ENCODE measurements around the gene DMRTC2. TPM values are rescaled to one million over a fixed set of nuclear protein-coding genes. Genes with fewer than 3 reads are reported as not detected.

DMRTC2 gene
- polyA plus RNA-seq, 6 donors from 2014 or later, result not detected

DNA sequence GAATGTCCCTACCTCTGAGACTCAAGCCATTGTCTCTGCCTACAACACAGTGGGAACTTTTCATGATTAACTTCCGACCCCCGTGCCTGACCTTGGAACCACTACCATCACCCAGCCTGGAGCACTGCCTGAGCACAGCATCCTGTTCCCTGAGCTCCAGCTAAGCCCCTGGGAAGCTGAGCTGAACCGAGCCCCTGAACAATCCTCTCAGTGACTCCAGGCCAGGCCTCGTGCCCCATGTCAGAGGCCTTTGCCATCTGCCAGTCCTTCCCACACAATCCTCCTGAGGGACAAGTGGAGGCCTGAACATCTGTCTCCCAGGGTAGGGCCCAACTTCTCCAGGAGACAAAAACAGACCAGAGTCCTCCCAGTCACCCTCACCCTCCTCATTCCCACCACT lies 30.9 kb upstream of the DMRTC2 start:
- ATAC-seq (ENCODE audit: low read depth in 2 of 2), result no peak
- Mint-ChIP-seq H3K4me3 (peak overlapping the region in 1 of 8 donors; percentile 9), H3K36me3 (no peaks in the 10 kb centered on the region), H3K27me3 (no peaks in the 10 kb centered on the region), H3K4me1 (peaks cover 18 to 27% (median 24%) of the 10 kb centered on the region in 3 donors), H3K9me3 (no peaks in the 10 kb centered on the region), H3K27ac (no peak overlapping the region)
- no peak for DNase-seq

DNA sequence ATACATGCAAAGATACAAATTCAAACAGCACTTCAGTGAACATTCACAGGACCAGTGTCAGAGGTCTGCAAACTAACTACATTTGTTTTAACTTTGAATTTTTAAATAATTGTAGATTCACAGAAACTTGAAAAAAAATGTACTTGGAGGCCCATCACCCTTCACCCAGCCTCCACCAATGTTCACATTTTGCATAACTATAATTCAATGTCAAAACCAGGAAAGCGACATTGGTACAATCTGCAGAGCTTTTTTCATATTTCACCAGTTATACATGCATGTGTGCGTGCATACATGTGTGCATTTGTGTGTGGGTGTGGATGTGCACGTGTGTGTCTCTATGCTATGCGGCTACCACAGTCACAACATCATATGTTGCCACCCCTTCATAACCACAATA lies 29.5 kb upstream of the DMRTC2 start:
- H3K36me3 Mint-ChIP-seq, result no peaks in the 10 kb centered on the region
- no peak overlapping the region for H3K27ac Mint-ChIP-seq
- peaks cover 12 to 20% (median 19%) of the 10 kb centered on the region in 3 donors for H3K4me1 Mint-ChIP-seq

DNA sequence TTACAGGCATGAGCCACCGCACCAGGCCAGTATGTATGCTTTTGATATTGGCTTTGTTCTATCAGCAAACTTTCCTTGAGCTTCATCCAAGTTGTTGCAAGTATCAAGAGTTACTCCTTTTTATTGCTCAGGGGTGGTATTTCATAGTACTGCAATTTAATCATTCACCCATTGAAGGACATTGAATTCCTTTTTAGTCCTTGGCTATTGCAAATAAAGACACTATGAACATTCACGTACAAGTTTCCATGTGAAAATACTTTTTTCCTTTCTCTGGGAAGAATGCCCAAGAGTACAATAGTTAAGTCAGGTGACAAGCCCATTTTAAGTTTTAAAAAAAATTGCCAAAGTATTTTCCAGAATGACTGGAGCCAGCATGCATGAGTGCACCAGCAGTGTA lies 28.1 kb upstream of the DMRTC2 start:
- H3K36me3 Mint-ChIP-seq, result no peaks in the 10 kb centered on the region

More for the DNA sequence above, 29.5 kb upstream of the DMRTC2 start:
- Mint-ChIP-seq H3K27me3 (no peaks in the 10 kb centered on the region), H3K4me3 (no peak overlapping the region), H3K9me3 (no peaks in the 10 kb centered on the region)
- ATAC-seq (ENCODE audit: low read depth in 2 of 2) (no peak), DNase-seq (no peak)

DNA sequence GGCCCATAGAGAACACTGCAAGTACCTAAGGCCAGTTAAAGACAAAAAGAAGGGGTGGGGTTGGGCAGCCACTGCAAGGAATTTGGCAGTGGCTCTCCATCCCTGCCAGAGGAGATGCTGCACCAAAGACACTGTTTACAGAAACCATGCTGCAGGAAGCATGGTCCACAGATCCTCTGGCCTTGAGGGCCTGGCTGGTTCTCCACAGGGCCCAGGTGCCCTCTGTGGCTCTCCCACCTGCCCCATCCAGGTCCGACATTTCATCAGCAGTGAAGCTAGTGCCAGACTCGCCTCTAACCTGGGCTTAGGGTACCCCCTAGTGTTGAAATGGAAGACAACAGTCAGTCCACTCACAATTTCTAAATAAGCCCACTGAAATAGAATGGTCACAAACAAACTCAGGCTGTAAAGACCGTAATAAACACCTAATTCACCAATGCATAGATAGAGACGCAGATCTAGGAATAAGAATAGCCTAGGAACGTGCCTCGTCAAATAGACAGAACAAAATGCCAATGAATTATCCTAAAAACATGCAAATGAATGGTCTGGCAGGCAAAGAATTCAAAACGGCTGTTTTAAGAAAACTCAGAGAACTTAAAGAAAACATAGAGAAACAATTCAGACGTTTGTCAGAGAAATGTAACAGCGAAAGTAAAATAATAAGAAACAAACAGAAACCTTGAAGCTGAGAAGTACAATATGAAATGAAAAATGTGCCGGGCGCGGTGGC lies 23.7 kb upstream of the DMRTC2 start:
- Mint-ChIP-seq H3K4me3 (no peak overlapping the region), H3K27ac (peak overlapping the region in 1 of 6 donors; percentile 42), H3K9me3 (no peaks in the 10 kb centered on the region), H3K4me1 (peaks cover 0 to 4% (median 4%) of the 10 kb centered on the region in 3 donors), H3K36me3 (no peaks in the 10 kb centered on the region), H3K27me3 (peaks cover 5 to 30% (median 19%) of the 10 kb centered on the region in 3 donors)
- ATAC-seq (ENCODE audit: low read depth in 2 of 2) (peak; percentile 81 to 90), DNase-seq (peak; percentile 64)

More for the DNA sequence above, 28.1 kb upstream of the DMRTC2 start:
- no peak overlapping the region for H3K4me3 Mint-ChIP-seq
- ATAC-seq (ENCODE audit: low read depth in 2 of 2), result no peak
- DNase-seq, result no peak
- no peaks in the 10 kb centered on the region for H3K9me3 Mint-ChIP-seq
- H3K27ac Mint-ChIP-seq, result no peak overlapping the region
- H3K4me1 Mint-ChIP-seq, result peaks cover 4 to 12% (median 5%) of the 10 kb centered on the region in 3 donors
- peaks cover 0 to 6% (median 5%) of the 10 kb centered on the region in 3 donors for H3K27me3 Mint-ChIP-seq

DNA sequence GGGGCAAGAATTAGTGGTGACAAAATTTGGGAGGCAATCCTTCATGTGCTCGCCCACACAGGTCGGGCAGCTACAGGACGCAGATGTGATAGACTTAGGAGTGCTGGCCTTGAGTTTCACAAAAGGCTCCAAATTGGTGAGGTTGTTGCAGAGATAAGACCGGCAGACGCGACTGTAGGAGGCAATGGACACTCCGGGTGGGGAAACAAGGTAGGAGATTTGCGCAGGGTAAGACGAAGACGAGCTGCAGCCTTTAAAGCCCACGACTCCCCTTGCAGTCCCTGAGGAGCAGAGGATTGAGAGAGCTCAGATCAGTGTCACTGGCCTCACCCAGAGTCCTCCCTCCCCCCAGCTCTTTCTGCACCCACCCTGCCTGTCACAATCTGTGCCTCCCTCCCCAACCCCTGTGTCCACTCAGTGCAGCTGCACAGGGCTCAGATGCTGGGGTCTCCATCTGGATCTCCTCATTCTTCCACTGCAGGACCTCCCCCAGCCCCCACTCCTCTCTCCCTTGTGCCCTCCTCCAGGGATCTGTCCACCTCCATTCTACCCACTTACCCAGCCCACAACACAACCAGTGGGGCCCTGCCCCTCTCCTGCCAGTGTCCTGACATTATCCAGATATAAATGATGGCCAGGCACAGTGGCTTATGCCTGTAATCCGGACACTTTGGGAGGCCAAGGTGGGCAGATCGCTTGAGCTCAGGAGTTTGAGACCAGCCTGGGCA lies 6.7 kb upstream of the DMRTC2 start:
- Mint-ChIP-seq H3K9me3 (no peaks in the 10 kb centered on the region), H3K4me1 (peaks cover 0 to 6% (median 0%) of the 10 kb centered on the region in 3 donors), H3K36me3 (no peaks in the 10 kb centered on the region), H3K27me3 (peaks cover 20 to 36% (median 34%) of the 10 kb centered on the region in 3 donors), H3K27ac (peak overlapping the region in 1 of 6 donors; percentile 82), H3K4me3 (no peak overlapping the region)
- DNase-seq (no peak), ATAC-seq (ENCODE audit: low read depth in 2 of 2) (no peak)

DNA sequence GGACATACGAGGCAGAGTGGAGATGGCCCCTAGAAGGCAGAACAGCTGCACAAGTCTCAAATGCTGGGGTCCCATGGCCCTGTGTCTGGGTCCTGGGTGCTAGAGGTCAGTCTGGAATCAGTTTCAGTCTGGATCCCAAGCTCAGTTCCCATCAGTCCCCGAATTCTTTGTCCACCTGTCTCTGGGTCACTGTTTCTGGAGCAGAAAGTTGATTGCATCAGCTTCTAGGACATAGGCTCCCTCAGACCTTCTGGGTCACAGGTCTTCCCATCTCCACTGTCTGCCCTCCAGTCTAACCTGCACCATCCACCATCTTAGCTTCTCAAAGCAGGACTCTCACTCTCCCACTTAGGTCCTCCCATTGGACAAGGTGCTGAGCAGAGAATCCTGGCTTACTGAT lies 5.6 kb upstream of the DMRTC2 start:
- DNase-seq (no peak), ATAC-seq (ENCODE audit: low read depth in 2 of 2) (no peak)
- Mint-ChIP-seq H3K4me3 (no peak overlapping the region), H3K9me3 (peaks cover 0 to 7% (median 2%) of the 10 kb centered on the region in 7 donors), H3K36me3 (peaks cover 0 to 8% of the 10 kb centered on the region in 2 donors), H3K27ac (no peak overlapping the region), H3K27me3 (peaks cover 20 to 45% (median 44%) of the 10 kb centered on the region in 3 donors), H3K4me1 (peaks cover 0 to 6% (median 0%) of the 10 kb centered on the region in 3 donors)

DNA sequence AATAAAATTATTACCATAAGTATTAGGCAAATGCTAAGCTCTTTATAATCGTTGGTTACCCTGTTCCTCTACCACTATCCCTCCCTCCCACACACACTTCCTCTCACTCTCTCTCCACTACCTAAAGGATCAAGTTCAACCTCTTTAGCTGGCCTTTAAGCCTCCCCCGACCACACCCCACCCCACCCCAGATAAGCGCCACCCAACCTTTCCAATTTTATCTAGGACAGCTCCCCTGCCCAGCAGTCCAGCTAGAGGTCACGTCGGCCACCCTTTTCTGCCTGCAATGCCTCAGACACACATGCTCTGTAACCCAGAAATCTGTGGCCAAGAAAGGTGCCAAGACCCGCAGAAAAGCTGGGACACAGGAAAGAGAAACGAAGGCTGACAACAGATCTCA lies 1.5 kb upstream of the DMRTC2 start:
- Mint-ChIP-seq H3K36me3 (peaks cover 0 to 12% of the 10 kb centered on the region in 2 donors), H3K27ac (no peak overlapping the region), H3K9me3 (peaks cover 0 to 9% (median 2%) of the 10 kb centered on the region in 7 donors), H3K4me3 (peak overlapping the region in 1 of 8 donors; percentile 44), H3K4me1 (no peaks in the 10 kb centered on the region), H3K27me3 (peaks cover 4 to 29% (median 22%) of the 10 kb centered on the region in 3 donors)
- DNase-seq (no peak), ATAC-seq (ENCODE audit: low read depth in 2 of 2) (no peak)

DNA sequence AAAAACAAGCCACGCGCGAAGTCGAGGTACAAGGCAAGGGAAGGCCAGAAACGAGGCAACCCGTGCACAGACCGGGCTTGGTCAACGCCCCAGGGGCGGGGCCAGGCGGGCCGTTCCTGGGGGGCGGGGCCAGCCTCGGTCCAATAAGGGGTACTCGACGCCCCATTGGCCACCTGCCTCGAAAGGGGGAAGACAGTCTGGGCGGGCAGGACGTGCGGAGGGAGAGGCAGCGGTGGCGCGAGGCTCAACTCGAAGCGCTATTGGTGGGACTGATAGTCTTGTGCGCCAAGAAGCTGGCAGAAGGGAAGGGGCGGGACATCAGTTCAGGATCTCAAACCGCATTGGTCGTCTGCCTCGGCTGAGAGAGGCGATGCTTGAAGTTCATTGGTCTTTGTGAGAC lies 241 bp upstream of the DMRTC2 start, which contains the start of gene LYPD4:
Gene LYPD4 (minus strand): TSS at position 83 of the 400 bp plus-strand sequence. CDS start 5,398 bp downstream, outside the sequence.
- Mint-ChIP-seq H3K9me3 (peaks cover 0 to 9% (median 2%) of the 10 kb centered on the region in 7 donors), H3K4me3 (peak within 1 kb of the TSS in 1 of 8 donors; percentile 44), H3K27me3 (peaks cover 4 to 20% (median 20%) of the 10 kb centered on the region in 3 donors), H3K4me1 (no peaks in the 10 kb centered on the region), H3K27ac (peak within 1 kb of the TSS in 1 of 6 donors; percentile 70), H3K36me3 (peaks cover 0 to 12% of the 10 kb centered on the region in 2 donors)
- no peak for ATAC-seq (ENCODE audit: low read depth in 2 of 2)
- DNase-seq, result no peak

DNA sequence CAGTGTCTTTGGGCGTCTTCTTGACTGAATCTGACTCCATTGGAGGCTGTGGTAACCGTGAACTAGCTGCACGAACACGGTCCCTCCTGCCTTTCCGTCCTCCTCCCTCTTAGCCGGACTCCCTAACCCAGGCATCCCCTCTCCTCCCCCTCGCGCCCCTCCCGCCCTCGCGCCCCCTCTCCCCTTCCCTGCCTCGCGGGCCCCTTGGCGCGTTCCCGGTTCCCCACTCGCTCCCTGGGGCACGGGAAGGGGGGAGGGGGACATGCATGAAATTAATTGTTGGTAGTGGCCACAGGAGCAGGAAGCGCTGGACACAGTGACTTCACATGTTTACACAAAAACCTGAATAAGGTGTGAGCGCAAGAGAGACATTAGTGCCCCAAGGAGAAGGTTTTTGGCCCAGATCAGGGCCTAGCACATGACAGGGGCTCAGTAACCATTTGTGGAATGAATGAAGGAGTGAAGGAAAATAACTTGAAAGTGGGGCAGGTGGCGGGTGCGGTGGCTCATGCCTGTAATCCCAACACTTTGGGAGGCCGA lies 279 bp downstream of the DMRTC2 start:
- Mint-ChIP-seq H3K4me3 (no peak overlapping the region), H3K9me3 (peaks cover 0 to 9% (median 2%) of the 10 kb centered on the region in 7 donors), H3K36me3 (peaks cover 0 to 12% of the 10 kb centered on the region in 2 donors), H3K27me3 (peaks cover 4 to 20% (median 20%) of the 10 kb centered on the region in 3 donors), H3K4me1 (no peaks in the 10 kb centered on the region), H3K27ac (no peak overlapping the region)
- ATAC-seq (ENCODE audit: low read depth in 2 of 2), result no peak
- DNase-seq, result no peak

DNA sequence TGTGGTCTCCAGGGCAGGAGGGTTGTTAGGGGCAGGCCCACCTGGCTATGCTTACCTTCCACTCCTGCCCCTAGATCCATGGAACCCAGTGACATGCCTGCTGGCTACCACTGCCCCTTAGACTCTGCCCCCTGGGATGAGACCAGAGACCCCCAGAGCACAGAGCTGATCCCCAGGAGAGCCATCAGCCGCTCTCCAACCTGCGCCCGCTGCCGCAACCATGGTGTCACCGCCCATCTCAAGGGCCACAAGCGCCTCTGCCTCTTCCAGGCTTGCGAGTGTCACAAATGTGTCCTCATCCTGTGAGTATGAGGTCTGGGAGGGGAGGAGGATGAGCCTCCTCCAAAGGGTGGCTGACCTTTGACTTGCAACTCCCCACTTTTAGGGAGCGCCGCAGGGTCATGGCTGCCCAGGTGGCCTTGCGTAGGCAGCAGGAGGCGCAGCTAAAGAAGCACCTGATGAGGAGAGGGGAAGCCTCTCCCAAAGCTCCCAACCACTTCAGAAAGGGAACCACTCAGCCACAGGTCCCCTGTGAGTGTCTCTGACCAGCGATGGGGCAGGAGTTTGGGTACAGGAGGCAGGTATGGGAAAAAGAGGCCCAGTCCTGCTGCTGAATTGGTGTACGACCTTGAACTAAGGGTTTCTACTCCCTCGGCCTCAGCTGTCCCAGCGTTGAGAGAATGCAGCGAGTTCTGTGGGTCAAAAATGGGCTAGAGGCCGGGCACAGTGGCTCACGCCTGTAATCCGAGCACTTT lies 2.7 kb downstream of the DMRTC2 start:
- Mint-ChIP-seq H3K4me1 (no peaks in the 10 kb centered on the region), H3K27me3 (peaks cover 4 to 35% (median 30%) of the 10 kb centered on the region in 3 donors)
- no peak for ATAC-seq (ENCODE audit: low read depth in 2 of 2)

DNA sequence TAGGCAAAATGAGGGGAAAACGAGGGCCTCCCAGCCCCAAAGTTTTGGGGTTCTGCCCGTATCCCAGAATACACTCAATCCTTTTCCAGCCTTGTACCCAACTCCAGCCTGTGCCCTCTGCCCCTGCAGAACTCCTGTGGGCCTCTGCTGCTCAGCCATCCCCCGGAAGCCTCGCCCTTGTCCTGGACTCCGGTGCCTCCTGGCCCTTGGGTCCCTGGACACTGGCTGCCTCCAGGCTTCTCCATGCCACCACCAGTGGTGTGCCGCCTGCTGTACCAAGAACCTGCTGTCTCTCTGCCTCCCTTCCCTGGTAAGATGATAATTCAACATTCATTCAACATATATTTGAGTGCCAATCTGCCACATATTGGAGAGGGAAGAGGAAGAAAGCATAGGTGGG lies 3.8 kb downstream of the DMRTC2 start:
- H3K4me3 Mint-ChIP-seq, result no peak overlapping the region
- H3K27me3 Mint-ChIP-seq, result peaks cover 4 to 31% (median 27%) of the 10 kb centered on the region in 3 donors
- H3K4me1 Mint-ChIP-seq, result no peaks in the 10 kb centered on the region
- H3K27ac Mint-ChIP-seq, result peak overlapping the region in 2 of 6 donors; percentile 24 to 55
- no peak for DNase-seq
- ATAC-seq (ENCODE audit: low read depth in 2 of 2), result no peak
- peaks cover 0 to 8% (median 2%) of the 10 kb centered on the region in 7 donors for H3K9me3 Mint-ChIP-seq
- peaks cover 0 to 9% of the 10 kb centered on the region in 2 donors for H3K36me3 Mint-ChIP-seq

More for the DNA sequence above, 2.7 kb downstream of the DMRTC2 start:
- peaks cover 0 to 12% of the 10 kb centered on the region in 2 donors for H3K36me3 Mint-ChIP-seq
- peaks cover 0 to 9% (median 2%) of the 10 kb centered on the region in 7 donors for H3K9me3 Mint-ChIP-seq
- H3K27ac Mint-ChIP-seq, result no peak overlapping the region
- DNase-seq, result no peak
- no peak overlapping the region for H3K4me3 Mint-ChIP-seq

DNA sequence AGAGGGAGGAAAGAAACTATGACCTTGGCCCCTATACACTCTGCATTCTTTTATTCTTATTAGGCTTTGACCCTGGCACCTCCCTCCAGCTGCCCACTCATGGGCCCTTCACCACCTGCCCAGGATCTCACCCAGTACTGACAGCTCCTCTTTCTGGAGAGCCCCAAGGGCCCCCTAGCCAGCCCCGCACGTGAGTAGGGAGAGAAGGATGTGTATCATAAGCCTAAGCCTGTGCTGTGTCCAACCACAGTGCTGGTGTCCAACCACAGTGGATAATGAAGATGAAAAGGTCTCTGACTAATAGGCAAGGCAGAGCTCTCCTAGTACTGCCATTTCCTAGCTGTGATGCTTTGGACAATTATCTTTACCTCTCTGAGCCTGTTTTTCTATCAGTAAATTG lies 4.2 kb downstream of the DMRTC2 start:
- DNase-seq (no peak), ATAC-seq (ENCODE audit: low read depth in 2 of 2) (no peak)
- peaks cover 4 to 27% (median 23%) of the 10 kb centered on the region in 3 donors for H3K27me3 Mint-ChIP-seq
- no peak overlapping the region for H3K4me3 Mint-ChIP-seq
- H3K36me3 Mint-ChIP-seq, result peaks cover 0 to 5% of the 10 kb centered on the region in 2 donors
- H3K4me1 Mint-ChIP-seq, result no peaks in the 10 kb centered on the region
- H3K27ac Mint-ChIP-seq, result no peak overlapping the region
- peaks cover 0 to 4% (median 2%) of the 10 kb centered on the region in 7 donors for H3K9me3 Mint-ChIP-seq

DNA sequence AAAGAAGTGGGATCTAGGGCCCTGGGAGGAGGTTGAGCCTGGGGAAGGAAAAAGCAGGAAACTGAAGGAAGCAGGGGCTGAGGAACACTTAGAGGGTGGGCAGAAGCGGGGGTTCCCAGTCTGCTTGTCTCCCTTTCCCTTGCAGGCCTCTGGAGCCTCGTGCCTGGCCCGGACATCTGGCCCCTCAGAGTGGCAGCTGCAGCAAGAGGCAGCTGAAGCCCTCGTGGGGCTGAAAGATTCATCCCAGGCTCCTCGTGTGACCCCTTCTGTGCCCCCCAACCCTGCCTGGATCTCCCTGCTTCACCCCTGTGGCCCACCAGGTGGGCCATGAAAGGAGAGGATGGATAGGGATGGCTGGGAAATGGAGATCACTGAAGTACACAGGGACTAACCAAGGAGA lies 5.5 kb downstream of the DMRTC2 start:
- H3K27me3 Mint-ChIP-seq, result peaks cover 4 to 23% (median 18%) of the 10 kb centered on the region in 3 donors
- no peak overlapping the region for H3K4me3 Mint-ChIP-seq
- no peaks in the 10 kb centered on the region for H3K4me1 Mint-ChIP-seq
- no peaks in the 10 kb centered on the region for H3K9me3 Mint-ChIP-seq
- ATAC-seq (ENCODE audit: low read depth in 2 of 2) (no peak), DNase-seq (no peak)
- H3K36me3 Mint-ChIP-seq, result no peaks in the 10 kb centered on the region
- H3K27ac Mint-ChIP-seq, result no peak overlapping the region

All from naive B cell (primary cell).